Liver (tissue), 9 donors: Measurements from ENCODE around the gene RTP5. TPM values are rescaled to one million over a fixed set of nuclear protein-coding genes. Genes with fewer than 3 reads are reported as not detected.

ENCODE experiments used
- DNase-seq: peaks from one replicate; pipeline ENCODE4 v3.0.0-alpha.2; 2017; ENCODE audit warnings: low spot score
- H3K27ac ChIP-seq, 2 donors: one replicate each; pipeline ENCODE4 v1.7.0; 2013; ENCODE audit warnings: inconsistent platforms in 2 of 2, low read length in 2 of 2, control low read depth in 1 of 2, low read depth in 1 of 2, mild to moderate bottlenecking in 1 of 2
- H3K27me3 ChIP-seq, 4 donors: one replicate each; pipeline versions ENCODE4 v1.6.1 to v1.7.0; 2013; ENCODE audit warnings: low read length in 3 of 4, inconsistent platforms in 1 of 4, mild to moderate bottlenecking in 1 of 4, moderate library complexity in 1 of 4; ENCODE audit not compliant: control insufficient read depth in 4 of 4, insufficient read depth in 4 of 4
- H3K36me3 ChIP-seq, 4 donors: one replicate each; pipeline versions ENCODE4 v1.6.1 to v1.7.0; 2013; ENCODE audit warnings: low read length in 3 of 4, mild to moderate bottlenecking in 3 of 4, low read depth in 1 of 4, moderate library complexity in 1 of 4; ENCODE audit not compliant: control insufficient read depth in 4 of 4, insufficient read depth in 3 of 4
- H3K4me1 ChIP-seq, 4 donors: one replicate each; pipeline versions ENCODE4 v1.6.1 to v1.7.0; 2013; ENCODE audit warnings: low read length in 3 of 4, mild to moderate bottlenecking in 3 of 4, moderate library complexity in 1 of 4; ENCODE audit not compliant: control insufficient read depth in 4 of 4, insufficient read depth in 4 of 4
- H3K4me3 ChIP-seq, 3 donors: one replicate each; pipeline versions ENCODE4 v1.6.1 to v1.7.0; 2013; ENCODE audit warnings: low read length in 3 of 3, control low read depth in 1 of 3, low read depth in 1 of 3, mild to moderate bottlenecking in 1 of 3
- H3K9ac ChIP-seq, 2 donors: one replicate each; pipeline ENCODE4 v1.7.0; 2013; ENCODE audit warnings: low read length in 2 of 2, mild to moderate bottlenecking in 2 of 2, moderate library complexity in 2 of 2, control low read depth in 1 of 2, low read depth in 1 of 2
- H3K9me3 ChIP-seq, 4 donors: one replicate each; pipeline versions ENCODE4 v1.6.1 to v1.7.0; 2013; ENCODE audit warnings: low read length in 3 of 4; ENCODE audit not compliant: control insufficient read depth in 4 of 4
- EGR1 ChIP-seq, 2 donors: IDR thresholded peaks; 2 replicates each; pipeline ENCODE4 v1.6.1; 2016 to 2018; ENCODE audit warnings: antibody characterized with exemption in 2 of 2, low read depth in 2 of 2
- FOXA1 ChIP-seq: IDR thresholded peaks from 2 replicates; pipeline ENCODE4 v1.6.1; 2016; ENCODE audit warnings: antibody characterized with exemption
- FOXA2 ChIP-seq: IDR thresholded peaks from 2 replicates; pipeline ENCODE4 v1.6.1; 2016; ENCODE audit warnings: antibody characterized with exemption
- GABPA ChIP-seq, 2 donors: IDR thresholded peaks in 1 of 2; conservative IDR thresholded peaks in 1 of 2; 2 replicates each; pipeline ENCODE4 v1.6.1; 2016; ENCODE audit warnings: antibody characterized with exemption in 2 of 2, mild to moderate bottlenecking in 1 of 2, moderate library complexity in 1 of 2
- HNF4A ChIP-seq, 2 donors: conservative IDR thresholded peaks; 2 replicates each; pipeline ENCODE4 v1.6.1; 2016; ENCODE audit warnings: antibody characterized with exemption in 2 of 2, mild to moderate bottlenecking in 2 of 2
- HNF4G ChIP-seq: IDR thresholded peaks from 2 replicates; pipeline ENCODE4 v1.6.1; 2016; ENCODE audit warnings: antibody characterized with exemption
- JUND ChIP-seq, 2 donors: IDR thresholded peaks; 2 replicates each; pipeline ENCODE4 v1.6.1; 2016; ENCODE audit warnings: antibody characterized with exemption in 2 of 2
- NR2F2 ChIP-seq: IDR thresholded peaks from 2 replicates; pipeline ENCODE4 v1.6.1; 2016; ENCODE audit warnings: antibody characterized with exemption
- RAD21 ChIP-seq, 2 donors: IDR thresholded peaks; 2 replicates each; pipeline ENCODE4 v1.6.1; 2016; ENCODE audit warnings: antibody characterized with exemption in 2 of 2, mild to moderate bottlenecking in 2 of 2
- RXRA ChIP-seq, 2 donors: IDR thresholded peaks; 2 replicates each; pipeline ENCODE4 v1.6.1; 2017 to 2018; ENCODE audit warnings: antibody characterized with exemption in 2 of 2, mild to moderate bottlenecking in 1 of 2
- SP1 ChIP-seq: IDR thresholded peaks from 2 replicates; pipeline ENCODE4 v1.6.1; 2018; ENCODE audit warnings: antibody characterized with exemption, mild to moderate bottlenecking
- TAF1 ChIP-seq: conservative IDR thresholded peaks from 2 replicates; pipeline ENCODE4 v1.6.1; 2016; ENCODE audit warnings: antibody characterized with exemption, mild to moderate bottlenecking
- YY1 ChIP-seq: IDR thresholded peaks from 2 replicates; pipeline ENCODE4 v1.6.1; 2016; ENCODE audit warnings: antibody characterized with exemption, mild to moderate bottlenecking
- WGBS: extraction: QIAGEN DNeasy Blood & Tissue Kit; methylation state at CpG from one replicate; pipeline ENCODE4 v1.1.7; 2013; 5-methylcytosine and 5-hydroxymethylcytosine counted together
- polyA plus RNA-seq, 2 donors: library from polyadenylated mRNA; stranded (reverse) in 1 of 2; unstranded in 1 of 2; fragments of 200-250 nt in 1 of 2; fragments of >200 nt in 1 of 2; fragmentation: Nextera tagmentation in 1 of 2; extraction: Ambion mirVana in 1 of 2; gene quantifications; one replicate each; pipeline versions ENCODE4 v1.2.1 to v1.2.3, GENCODE V29; 2013 to 2015
- total RNA-seq, 2 donors: library from RNA; depleted of rRNA; stranded (reverse); fragments of >200 nt; gene quantifications; one replicate each; pipeline ENCODE4 v1.2.3, GENCODE V29; 2014
- TF ChIP-seq, protein P1 (sequence below): IDR thresholded peaks from 2 replicates; pipeline ENCODE4 v1.6.1; 2016; ENCODE audit warnings: antibody characterized with exemption
- TF ChIP-seq, protein P2 (sequence below): fragments of 150-350 bp; IDR thresholded peaks from 2 replicates; pipeline ENCODE4 v1.5.1; 2017; ENCODE audit warnings: improper control_type of control experiment, low read depth, low read length; ENCODE audit not compliant: missing input control
- TF ChIP-seq, protein P3 (sequence below): IDR thresholded peaks from 2 replicates; pipeline ENCODE4 v1.6.1; 2016; ENCODE audit warnings: antibody characterized with exemption
- TF ChIP-seq, protein P4 (sequence below): IDR thresholded peaks from 2 replicates; pipeline ENCODE4 v1.6.1; 2016; ENCODE audit warnings: antibody characterized with exemption
- TF ChIP-seq, protein P5 (sequence below): IDR thresholded peaks from 2 replicates; pipeline ENCODE4 v1.6.1; 2016; ENCODE audit warnings: antibody characterized with exemption, mild to moderate bottlenecking
- donor health status: healthy.
- donor health status: healthy.
- donor health status: healthy.
- donor health status: healthy.
- donor health status: healthy.

The RTP5 gene
- total and polyA plus RNA-seq, 4 donors: under 0.01 to 0.03 TPM; not detected in 2

DNA sequence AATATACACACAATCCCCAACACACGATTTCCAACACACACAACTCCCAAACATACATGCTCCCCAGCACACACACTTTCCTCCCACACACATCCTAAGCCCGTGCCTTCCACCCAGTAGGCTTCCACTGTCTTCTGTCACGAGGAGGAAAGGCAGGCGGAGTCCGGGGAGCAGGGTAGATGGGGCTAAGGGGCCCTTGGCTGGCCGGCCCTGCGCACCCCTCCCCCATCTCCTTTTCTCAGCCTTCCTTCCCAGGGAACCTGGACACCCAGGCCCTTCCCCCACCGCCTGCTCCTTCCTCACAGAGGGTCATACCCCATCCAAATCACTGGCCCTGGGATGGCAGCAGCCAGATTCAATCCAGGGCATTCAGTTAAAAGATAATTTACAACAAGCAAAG lies 7.4 kb upstream of the RTP5 start:
- DNase-seq: no peak
- TF ChIP-seq EGR1 (IDR thresholded peaks at IDR 0.05; ENCODE audit: low read depth in 2 of 2) (no peak), SP1 (no peak), RAD21 (IDR thresholded peaks at IDR 0.05) (no peak), YY1 (no peak), JUND (IDR thresholded peaks at IDR 0.05) (no peak), FOXA1 (no peak), NR2F2 (no peak), GABPA (IDR thresholded peaks at IDR 0.05 in 1 of 2, conservative IDR thresholded peaks at IDR 0.05 in 1 of 2) (no peak), HNF4G (no peak), FOXA2 (no peak), HNF4A (conservative IDR thresholded peaks at IDR 0.05) (no peak), TAF1 (no peak), RXRA (IDR thresholded peaks at IDR 0.05) (no peak)
- TF ChIP-seq, protein P1, sequence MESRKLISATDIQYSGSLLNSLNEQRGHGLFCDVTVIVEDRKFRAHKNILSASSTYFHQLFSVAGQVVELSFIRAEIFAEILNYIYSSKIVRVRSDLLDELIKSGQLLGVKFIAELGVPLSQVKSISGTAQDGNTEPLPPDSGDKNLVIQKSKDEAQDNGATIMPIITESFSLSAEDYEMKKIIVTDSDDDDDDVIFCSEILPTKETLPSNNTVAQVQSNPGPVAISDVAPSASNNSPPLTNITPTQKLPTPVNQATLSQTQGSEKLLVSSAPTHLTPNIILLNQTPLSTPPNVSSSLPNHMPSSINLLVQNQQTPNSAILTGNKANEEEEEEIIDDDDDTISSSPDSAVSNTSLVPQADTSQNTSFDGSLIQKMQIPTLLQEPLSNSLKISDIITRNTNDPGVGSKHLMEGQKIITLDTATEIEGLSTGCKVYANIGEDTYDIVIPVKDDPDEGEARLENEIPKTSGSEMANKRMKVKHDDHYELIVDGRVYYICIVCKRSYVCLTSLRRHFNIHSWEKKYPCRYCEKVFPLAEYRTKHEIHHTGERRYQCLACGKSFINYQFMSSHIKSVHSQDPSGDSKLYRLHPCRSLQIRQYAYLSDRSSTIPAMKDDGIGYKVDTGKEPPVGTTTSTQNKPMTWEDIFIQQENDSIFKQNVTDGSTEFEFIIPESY: no peak
- TF ChIP-seq, protein P2, sequence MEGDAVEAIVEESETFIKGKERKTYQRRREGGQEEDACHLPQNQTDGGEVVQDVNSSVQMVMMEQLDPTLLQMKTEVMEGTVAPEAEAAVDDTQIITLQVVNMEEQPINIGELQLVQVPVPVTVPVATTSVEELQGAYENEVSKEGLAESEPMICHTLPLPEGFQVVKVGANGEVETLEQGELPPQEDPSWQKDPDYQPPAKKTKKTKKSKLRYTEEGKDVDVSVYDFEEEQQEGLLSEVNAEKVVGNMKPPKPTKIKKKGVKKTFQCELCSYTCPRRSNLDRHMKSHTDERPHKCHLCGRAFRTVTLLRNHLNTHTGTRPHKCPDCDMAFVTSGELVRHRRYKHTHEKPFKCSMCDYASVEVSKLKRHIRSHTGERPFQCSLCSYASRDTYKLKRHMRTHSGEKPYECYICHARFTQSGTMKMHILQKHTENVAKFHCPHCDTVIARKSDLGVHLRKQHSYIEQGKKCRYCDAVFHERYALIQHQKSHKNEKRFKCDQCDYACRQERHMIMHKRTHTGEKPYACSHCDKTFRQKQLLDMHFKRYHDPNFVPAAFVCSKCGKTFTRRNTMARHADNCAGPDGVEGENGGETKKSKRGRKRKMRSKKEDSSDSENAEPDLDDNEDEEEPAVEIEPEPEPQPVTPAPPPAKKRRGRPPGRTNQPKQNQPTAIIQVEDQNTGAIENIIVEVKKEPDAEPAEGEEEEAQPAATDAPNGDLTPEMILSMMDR: no peak
- TF ChIP-seq, protein P3, sequence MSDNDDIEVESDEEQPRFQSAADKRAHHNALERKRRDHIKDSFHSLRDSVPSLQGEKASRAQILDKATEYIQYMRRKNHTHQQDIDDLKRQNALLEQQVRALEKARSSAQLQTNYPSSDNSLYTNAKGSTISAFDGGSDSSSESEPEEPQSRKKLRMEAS: no peak
- TF ChIP-seq, protein P4, sequence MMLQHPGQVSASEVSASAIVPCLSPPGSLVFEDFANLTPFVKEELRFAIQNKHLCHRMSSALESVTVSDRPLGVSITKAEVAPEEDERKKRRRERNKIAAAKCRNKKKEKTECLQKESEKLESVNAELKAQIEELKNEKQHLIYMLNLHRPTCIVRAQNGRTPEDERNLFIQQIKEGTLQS: no peak
- TF ChIP-seq, protein P5, sequence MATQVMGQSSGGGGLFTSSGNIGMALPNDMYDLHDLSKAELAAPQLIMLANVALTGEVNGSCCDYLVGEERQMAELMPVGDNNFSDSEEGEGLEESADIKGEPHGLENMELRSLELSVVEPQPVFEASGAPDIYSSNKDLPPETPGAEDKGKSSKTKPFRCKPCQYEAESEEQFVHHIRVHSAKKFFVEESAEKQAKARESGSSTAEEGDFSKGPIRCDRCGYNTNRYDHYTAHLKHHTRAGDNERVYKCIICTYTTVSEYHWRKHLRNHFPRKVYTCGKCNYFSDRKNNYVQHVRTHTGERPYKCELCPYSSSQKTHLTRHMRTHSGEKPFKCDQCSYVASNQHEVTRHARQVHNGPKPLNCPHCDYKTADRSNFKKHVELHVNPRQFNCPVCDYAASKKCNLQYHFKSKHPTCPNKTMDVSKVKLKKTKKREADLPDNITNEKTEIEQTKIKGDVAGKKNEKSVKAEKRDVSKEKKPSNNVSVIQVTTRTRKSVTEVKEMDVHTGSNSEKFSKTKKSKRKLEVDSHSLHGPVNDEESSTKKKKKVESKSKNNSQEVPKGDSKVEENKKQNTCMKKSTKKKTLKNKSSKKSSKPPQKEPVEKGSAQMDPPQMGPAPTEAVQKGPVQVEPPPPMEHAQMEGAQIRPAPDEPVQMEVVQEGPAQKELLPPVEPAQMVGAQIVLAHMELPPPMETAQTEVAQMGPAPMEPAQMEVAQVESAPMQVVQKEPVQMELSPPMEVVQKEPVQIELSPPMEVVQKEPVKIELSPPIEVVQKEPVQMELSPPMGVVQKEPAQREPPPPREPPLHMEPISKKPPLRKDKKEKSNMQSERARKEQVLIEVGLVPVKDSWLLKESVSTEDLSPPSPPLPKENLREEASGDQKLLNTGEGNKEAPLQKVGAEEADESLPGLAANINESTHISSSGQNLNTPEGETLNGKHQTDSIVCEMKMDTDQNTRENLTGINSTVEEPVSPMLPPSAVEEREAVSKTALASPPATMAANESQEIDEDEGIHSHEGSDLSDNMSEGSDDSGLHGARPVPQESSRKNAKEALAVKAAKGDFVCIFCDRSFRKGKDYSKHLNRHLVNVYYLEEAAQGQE: no peak
- 81% methylated on average over 8 of the region's 8 CpGs for WGBS
- Histone ChIP-seq H3K27ac (no peak overlapping the region), H3K4me1 (peaks cover 0 to 3% (median 0%) of the 10 kb centered on the region in 4 donors), H3K9me3 (no peaks in the 10 kb centered on the region), H3K4me3 (no peak overlapping the region), H3K9ac (no peak overlapping the region), H3K27me3 (no peaks in the 10 kb centered on the region), H3K36me3 (no peaks in the 10 kb centered on the region)
